CD14-positive monocyte (primary cell): ENCODE results near the gene WNT11. TPM values are rescaled to one million over a fixed set of nuclear protein-coding genes. Genes with fewer than 3 reads are reported as not detected.

ENCODE experiments used
- DNase-seq, 3 donors: peaks; one replicate each; pipeline ENCODE4 v3.0.0-alpha.2; 2011 to 2022
- H2AFZ ChIP-seq: 2 replicates; pipeline ENCODE4 v1.6.0; 2012; ENCODE audit warnings: mild to moderate bottlenecking, low read depth, low read length, inconsistent platforms; ENCODE audit not compliant: insufficient read depth, poor library complexity, severe bottlenecking
- H3K27ac ChIP-seq, 2 donors: 1 replicate in 1 of 2; 2 replicates in 1 of 2; pipeline ENCODE4 v1.5.1; 2012 to 2013; ENCODE audit warnings: low read length in 2 of 2, control low read depth in 1 of 2, inconsistent platforms in 1 of 2, low read depth in 1 of 2, mild to moderate bottlenecking in 1 of 2
- H3K27me3 ChIP-seq, 2 donors: one replicate each; pipeline versions ENCODE4 v1.6.0 to v1.6.1; 2011 to 2013; ENCODE audit warnings: low read length in 2 of 2; ENCODE audit not compliant: control insufficient read depth in 2 of 2, insufficient read depth in 2 of 2
- H3K36me3 ChIP-seq, 2 donors: replicated peaks in 1 of 2; 1 replicate in 1 of 2; 2 replicates in 1 of 2; pipeline versions ENCODE4 v1.5.1 to v1.6.1; 2012 to 2013; ENCODE audit warnings: low read length in 2 of 2, control low read depth in 1 of 2, inconsistent platforms in 1 of 2, mild to moderate bottlenecking in 1 of 2; ENCODE audit not compliant: insufficient read depth in 2 of 2, control insufficient read depth in 1 of 2
- H3K4me1 ChIP-seq, 2 donors: 1 replicate in 1 of 2; 2 replicates in 1 of 2; pipeline versions ENCODE4 v1.5.1 to v1.6.1; 2012 to 2013; ENCODE audit warnings: low read length in 2 of 2, control low read depth in 1 of 2, inconsistent platforms in 1 of 2, mild to moderate bottlenecking in 1 of 2, moderate library complexity in 1 of 2; ENCODE audit not compliant: insufficient read depth in 2 of 2, control insufficient read depth in 1 of 2
- H3K4me2 ChIP-seq: replicated peaks from 2 replicates; pipeline ENCODE3; 2012; ENCODE audit warnings: low read length, moderate library complexity, mild to moderate bottlenecking; ENCODE audit not compliant: poor library complexity, severe bottlenecking; ENCODE audit errors: extremely low read depth
- H3K4me3 ChIP-seq, 3 experiments: fragments of 200-600 bp in 1 of 3; sonication (generic) in 1 of 3; replicated peaks in 1 of 3; 1 replicate in 2 of 3; 2 replicates in 1 of 3; pipeline ENCODE4 v1.5.1; 2011 to 2013; ENCODE audit warnings: low read length in 3 of 3, mild to moderate bottlenecking in 3 of 3, control low read depth in 2 of 3, low read depth in 2 of 3, inconsistent platforms in 1 of 3, moderate library complexity in 1 of 3
- H3K79me2 ChIP-seq: 2 replicates; pipeline ENCODE4 v1.6.0; 2012; ENCODE audit warnings: mild to moderate bottlenecking, control low read depth, inconsistent platforms, low read length, moderate library complexity; ENCODE audit not compliant: insufficient read depth
- H3K9ac ChIP-seq: 2 replicates; pipeline ENCODE4 v1.6.0; 2017; ENCODE audit warnings: low read length, mild to moderate bottlenecking; ENCODE audit not compliant: insufficient read depth, poor library complexity, severe bottlenecking
- H3K9me3 ChIP-seq, 2 donors: replicated peaks in 1 of 2; 1 replicate in 1 of 2; 2 replicates in 1 of 2; pipeline versions ENCODE4 v1.5.1 to v1.6.1; 2012 to 2013; ENCODE audit warnings: low read length in 2 of 2, control low read depth in 1 of 2; ENCODE audit not compliant: control insufficient read depth in 1 of 2, insufficient read depth in 1 of 2
- H4K20me1 ChIP-seq: 2 replicates; pipeline ENCODE4 v1.6.0; 2012; ENCODE audit warnings: mild to moderate bottlenecking, low read length, control low read depth, moderate library complexity; ENCODE audit not compliant: insufficient read depth
- H3K27ac Mint-ChIP-seq, 7 donors: one replicate each; pipeline ENCODE4 v1.8.0; 2020; ENCODE audit warnings: mild to moderate bottlenecking in 7 of 7, mixed read lengths in 7 of 7, moderate library complexity in 6 of 7, inconsistent platforms in 2 of 7
- H3K27me3 Mint-ChIP-seq, 3 donors: one replicate each; pipeline ENCODE4 v1.8.0; 2021 to 2022; ENCODE audit warnings: low read depth in 3 of 3, mild to moderate bottlenecking in 3 of 3, mixed read lengths in 3 of 3, moderate library complexity in 3 of 3, inconsistent platforms in 1 of 3
- H3K36me3 Mint-ChIP-seq, 2 donors: one replicate each; pipeline ENCODE4 v1.8.0; 2020; ENCODE audit warnings: mixed read lengths in 2 of 2, inconsistent platforms in 1 of 2, mild to moderate bottlenecking in 1 of 2
- H3K4me1 Mint-ChIP-seq: one replicate; pipeline ENCODE4 v1.8.0; 2020; ENCODE audit warnings: mild to moderate bottlenecking, mixed read lengths
- H3K4me3 Mint-ChIP-seq, 2 donors: one replicate each; pipeline ENCODE4 v1.8.0; 2020; ENCODE audit warnings: mild to moderate bottlenecking in 2 of 2, mixed read lengths in 2 of 2, moderate library complexity in 1 of 2
- H3K9me3 Mint-ChIP-seq, 7 donors: one replicate each; pipeline ENCODE4 v1.8.0; 2020 to 2022; ENCODE audit warnings: mixed read lengths in 7 of 7, mild to moderate bottlenecking in 6 of 7, moderate library complexity in 6 of 7, inconsistent platforms in 2 of 7
- CTCF ChIP-seq: fragments of 200-600 bp; IDR thresholded peaks from one replicate; pipeline ENCODE4 v1.8.0; 2022; ENCODE audit warnings: antibody characterized with exemption, mild to moderate bottlenecking
- WGBS: methylation state at CpG from one replicate; pipeline ENCODE4 v1.1.5; 2013; ENCODE audit warnings: missing lambda C conversion rate; ENCODE audit not compliant: insufficient coverage; 5-methylcytosine and 5-hydroxymethylcytosine counted together
- intact Hi-C, 2 donors: fragments of 100-400 bp; cut with micrococcal nuclease; formaldehyde crosslinking; loops; one replicate each; pipeline versions ENCODE4 v1.15.0 to v1.15.1; 2023
- polyA plus RNA-seq, 3 donors: library from polyadenylated mRNA; depleted of rRNA in 1 of 3; unstranded in 2 of 3; stranded (reverse) in 1 of 3; fragments of 300-500 nt in 2 of 3; fragments of >200 nt in 1 of 3; fragmentation: Illumina TruSeq in 2 of 3; gene quantifications; 1 replicate in 2 of 3; 2 replicates in 1 of 3; pipeline ENCODE4 v1.2.3, GENCODE V29; 2012 to 2021

Gene WNT11
- polyA plus RNA-seq, 3 donors, result 0.09 to 0.24 (median 0.21) TPM

- Mint-ChIP-seq H3K9me3 (peaks cover 0 to 11% (median 2%) of the 10 kb centered on the region in 7 donors), H3K4me1 (peaks cover 13% of the 10 kb centered on the region)
These were observed 7.9 kb upstream of the WNT11 start for GRCh38 chr11:76214186-76214585.

More at GRCh38 chr11:76214186-76214585, 7.9 kb upstream of the WNT11 start:
- 93% methylated on average over 2 of the region's 5 CpGs for WGBS
- Histone ChIP-seq H3K27ac (no peak overlapping the region), H3K36me3 (no peaks in the 10 kb centered on the region), H4K20me1 (no peaks in the 10 kb centered on the region), H3K4me1 (peaks cover 14 to 26% of the 10 kb centered on the region in 2 donors), H2AFZ (no peak overlapping the region), H3K9ac (no peak overlapping the region), H3K27me3 (peaks cover 25 to 39% of the 10 kb centered on the region in 2 donors), H3K4me3 (no peak overlapping the region), H3K4me2 (no peak overlapping the region), H3K79me2 (no peaks in the 10 kb centered on the region), H3K9me3 (no peaks in the 10 kb centered on the region)
- intact Hi-C loops, result no loop called here
- Mint-ChIP-seq H3K27me3 (peaks cover 35 to 51% (median 36%) of the 10 kb centered on the region in 3 donors), H3K27ac (no peak overlapping the region), H3K4me3 (peak overlapping the region in 1 of 2 donors; percentile 15), H3K36me3 (peaks cover 0 to 6% of the 10 kb centered on the region in 2 donors)
- TF ChIP-seq CTCF, result no peak
- no peak for DNase-seq
